Lower lobe of right lung (tissue), 2 donors: ENCODE results near the gene PTPRU. TPM values are rescaled to one million over a fixed set of nuclear protein-coding genes. Genes with fewer than 3 reads are reported as not detected.

Experiments
- ATAC-seq, 2 donors: fragments of 200-7000 bp; cut with Tn5 transposase; one replicate each; pipeline ENCODE4 v1.9.1; 2020 to 2022; ENCODE audit warnings: mild to moderate bottlenecking in 2 of 2, moderate library complexity in 2 of 2
- DNase-seq: peaks from one replicate; pipeline ENCODE4 v3.0.0-alpha.2; 2020
- H3K27ac ChIP-seq: fragments of 200-600 bp; one replicate; pipeline ENCODE4 v1.8.0; 2022
- H3K27me3 ChIP-seq: fragments of 200-600 bp; one replicate; pipeline ENCODE4 v1.8.0; 2022; ENCODE audit warnings: low read depth
- H3K36me3 ChIP-seq: fragments of 200-600 bp; one replicate; pipeline ENCODE4 v1.8.0; 2022; ENCODE audit warnings: mild to moderate bottlenecking
- H3K4me1 ChIP-seq: fragments of 200-600 bp; one replicate; pipeline ENCODE4 v1.8.0; 2022
- H3K4me3 ChIP-seq: fragments of 200-600 bp; one replicate; pipeline ENCODE4 v1.8.0; 2022; ENCODE audit warnings: mild to moderate bottlenecking
- H3K9me3 ChIP-seq: fragments of 200-600 bp; one replicate; pipeline ENCODE4 v1.8.0; 2022
- intact Hi-C: fragments of 100-400 bp; cut with DNase I; formaldehyde crosslinking; loops from one replicate; pipeline ENCODE4 v1.11.0; 2022
- total RNA-seq: library from RNA; stranded (reverse); fragmentation: NEBNext Ultra II Directional; extraction: Animal tissue kit (Norgen Biotek cat#: 25700); gene quantifications from one replicate; pipeline ENCODE4 v1.2.1, GENCODE V29; 2021
- TF ChIP-seq, protein P1 (sequence below): fragments of 200-600 bp; IDR thresholded peaks from one replicate; pipeline ENCODE4 v1.8.0; 2022; ENCODE audit warnings: antibody characterized with exemption, mild to moderate bottlenecking
- donor health status: DM: no; HTN: yes; CAD: no; lungs with severe emphysema.

The PTPRU gene
- total RNA-seq, 1 donor from 2014 or later, result 35.1 TPM

DNA sequence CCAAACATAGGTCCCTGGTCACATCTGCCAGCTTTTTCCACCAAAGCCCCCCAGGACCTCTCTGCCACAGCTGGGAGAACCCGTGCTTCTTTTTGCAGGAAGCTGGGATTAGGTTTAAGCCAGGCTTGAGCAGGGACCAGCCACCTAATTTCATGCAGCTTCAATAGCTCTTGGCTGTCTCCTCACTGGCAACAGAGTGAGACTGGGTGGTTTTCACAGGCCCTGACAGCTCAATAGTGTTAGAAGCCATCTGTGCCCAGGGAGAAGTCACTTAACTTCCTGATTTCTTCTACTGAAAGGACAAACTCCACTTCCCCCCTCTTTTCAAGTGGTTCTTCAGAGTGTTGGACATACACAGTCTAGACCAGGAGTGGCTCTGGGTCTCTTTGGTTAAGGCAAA, 34.3 kb upstream of the PTPRU start:
- H3K4me1 ChIP-seq, result peaks cover 19% of the 10 kb centered on the region
- H3K9me3 ChIP-seq, result no peaks in the 10 kb centered on the region
- DNase-seq (no peak), ATAC-seq (peak; percentile 73 to 75)
- intact Hi-C loops, result no loop called here
- TF ChIP-seq, protein P1, sequence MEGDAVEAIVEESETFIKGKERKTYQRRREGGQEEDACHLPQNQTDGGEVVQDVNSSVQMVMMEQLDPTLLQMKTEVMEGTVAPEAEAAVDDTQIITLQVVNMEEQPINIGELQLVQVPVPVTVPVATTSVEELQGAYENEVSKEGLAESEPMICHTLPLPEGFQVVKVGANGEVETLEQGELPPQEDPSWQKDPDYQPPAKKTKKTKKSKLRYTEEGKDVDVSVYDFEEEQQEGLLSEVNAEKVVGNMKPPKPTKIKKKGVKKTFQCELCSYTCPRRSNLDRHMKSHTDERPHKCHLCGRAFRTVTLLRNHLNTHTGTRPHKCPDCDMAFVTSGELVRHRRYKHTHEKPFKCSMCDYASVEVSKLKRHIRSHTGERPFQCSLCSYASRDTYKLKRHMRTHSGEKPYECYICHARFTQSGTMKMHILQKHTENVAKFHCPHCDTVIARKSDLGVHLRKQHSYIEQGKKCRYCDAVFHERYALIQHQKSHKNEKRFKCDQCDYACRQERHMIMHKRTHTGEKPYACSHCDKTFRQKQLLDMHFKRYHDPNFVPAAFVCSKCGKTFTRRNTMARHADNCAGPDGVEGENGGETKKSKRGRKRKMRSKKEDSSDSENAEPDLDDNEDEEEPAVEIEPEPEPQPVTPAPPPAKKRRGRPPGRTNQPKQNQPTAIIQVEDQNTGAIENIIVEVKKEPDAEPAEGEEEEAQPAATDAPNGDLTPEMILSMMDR, result no peak
- peak overlapping the region; percentile 76 for H3K27ac ChIP-seq
- H3K27me3 ChIP-seq, result no peaks in the 10 kb centered on the region
- H3K4me3 ChIP-seq, result no peak overlapping the region
- peaks cover 62% of the 10 kb centered on the region for H3K36me3 ChIP-seq

DNA sequence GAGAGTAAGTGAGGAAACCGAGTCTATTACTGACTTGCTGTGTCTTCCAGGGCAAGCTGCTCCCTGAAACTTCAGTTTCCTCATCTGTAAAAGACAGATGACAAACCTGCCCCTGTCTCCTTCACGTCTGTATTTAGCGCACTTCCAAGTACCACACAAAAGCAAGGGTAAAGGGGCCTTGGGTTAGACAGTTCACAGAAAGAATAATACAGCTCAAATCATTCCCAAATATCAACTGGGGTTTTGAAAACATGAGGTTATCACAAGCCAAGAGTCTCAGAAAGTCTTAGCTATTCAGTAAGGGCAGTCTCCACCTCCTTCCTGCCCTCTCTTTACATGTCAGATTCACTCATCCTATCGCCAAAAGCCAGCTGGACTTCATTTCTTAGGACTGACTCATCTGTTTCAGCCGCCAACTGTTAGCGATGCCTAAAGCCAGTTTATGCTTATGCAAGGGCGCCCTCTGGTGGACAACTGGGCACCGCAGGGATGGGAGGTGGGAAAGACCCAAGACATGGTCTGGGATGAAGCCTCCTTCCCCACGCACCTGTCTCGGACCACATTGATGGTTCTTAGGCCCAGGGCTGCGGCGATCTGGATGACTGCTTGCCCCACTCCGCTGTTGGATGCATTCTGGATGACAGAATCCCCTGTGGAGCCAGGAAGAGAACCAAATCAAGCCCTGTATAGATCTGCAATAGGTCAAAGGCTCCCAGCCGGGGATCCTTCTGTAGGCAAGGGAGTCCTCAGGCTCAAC, 33.6 kb upstream of the PTPRU start:
- H3K27ac ChIP-seq, result peak overlapping the region; percentile 76
- intact Hi-C loops, result no loop called here
- H3K36me3 ChIP-seq, result peaks cover 62% of the 10 kb centered on the region
- peaks cover 19% of the 10 kb centered on the region for H3K4me1 ChIP-seq
- H3K27me3 ChIP-seq, result no peaks in the 10 kb centered on the region
- H3K4me3 ChIP-seq, result no peak overlapping the region
- ATAC-seq, result peak; percentile 96 to 98
- H3K9me3 ChIP-seq, result no peaks in the 10 kb centered on the region
- DNase-seq, result peak; percentile 94
- TF ChIP-seq, protein P1, result peak; percentile 98

DNA sequence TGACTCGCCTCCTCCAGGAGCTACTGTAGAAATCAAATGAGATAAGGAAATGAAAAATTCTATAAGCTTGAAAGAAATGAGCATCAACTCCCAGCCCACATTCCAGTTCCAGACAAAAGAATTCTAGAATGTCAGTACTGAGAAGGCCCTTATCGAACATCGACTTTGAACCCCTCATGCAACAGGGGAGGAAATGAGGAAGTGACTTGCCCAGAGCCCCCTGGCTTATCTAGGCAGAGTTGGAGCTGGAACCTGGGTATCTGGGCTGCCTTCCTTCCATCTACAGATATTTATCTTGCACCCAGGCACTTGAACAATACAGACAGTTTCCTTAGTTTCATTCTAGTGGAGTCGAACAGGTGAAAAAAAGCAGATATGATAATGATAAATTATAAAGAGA, 27.9 kb upstream of the PTPRU start:
- peaks cover 57% of the 10 kb centered on the region for H3K36me3 ChIP-seq
- ATAC-seq (no peak), DNase-seq (no peak)
- H3K4me1 ChIP-seq, result no peaks in the 10 kb centered on the region
- intact Hi-C loops, result no loop called here
- TF ChIP-seq, protein P1, result no peak
- no peaks in the 10 kb centered on the region for H3K27me3 ChIP-seq
- H3K4me3 ChIP-seq, result no peak overlapping the region
- H3K9me3 ChIP-seq, result no peaks in the 10 kb centered on the region
- no peak overlapping the region for H3K27ac ChIP-seq

DNA sequence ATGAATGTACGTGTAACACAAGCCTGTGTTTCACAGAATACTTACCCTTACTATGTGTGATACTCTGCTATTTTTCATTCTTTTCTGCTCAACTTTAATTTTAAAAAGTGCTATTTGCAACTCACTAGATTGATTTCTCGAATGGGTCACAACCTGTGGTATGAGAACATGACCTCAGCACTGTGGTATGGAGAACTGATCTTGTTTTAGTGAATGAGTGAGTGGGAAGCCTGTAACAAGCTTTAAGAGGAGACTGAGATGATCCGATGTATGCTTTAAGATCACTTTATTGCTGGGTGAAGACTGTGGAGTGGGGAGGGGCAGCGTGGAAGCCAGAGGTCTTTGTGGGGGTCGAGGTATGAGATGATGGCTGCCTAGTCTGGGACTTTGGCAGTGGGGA, 27.1 kb upstream of the PTPRU start:
- intact Hi-C loops, result no loop called here
- DNase-seq, result no peak
- Histone ChIP-seq H3K27ac (no peak overlapping the region), H3K36me3 (peaks cover 57% of the 10 kb centered on the region), H3K4me3 (no peak overlapping the region), H3K4me1 (no peaks in the 10 kb centered on the region), H3K9me3 (no peaks in the 10 kb centered on the region), H3K27me3 (no peaks in the 10 kb centered on the region)
- TF ChIP-seq, protein P1, result no peak
- ATAC-seq, result no peak

DNA sequence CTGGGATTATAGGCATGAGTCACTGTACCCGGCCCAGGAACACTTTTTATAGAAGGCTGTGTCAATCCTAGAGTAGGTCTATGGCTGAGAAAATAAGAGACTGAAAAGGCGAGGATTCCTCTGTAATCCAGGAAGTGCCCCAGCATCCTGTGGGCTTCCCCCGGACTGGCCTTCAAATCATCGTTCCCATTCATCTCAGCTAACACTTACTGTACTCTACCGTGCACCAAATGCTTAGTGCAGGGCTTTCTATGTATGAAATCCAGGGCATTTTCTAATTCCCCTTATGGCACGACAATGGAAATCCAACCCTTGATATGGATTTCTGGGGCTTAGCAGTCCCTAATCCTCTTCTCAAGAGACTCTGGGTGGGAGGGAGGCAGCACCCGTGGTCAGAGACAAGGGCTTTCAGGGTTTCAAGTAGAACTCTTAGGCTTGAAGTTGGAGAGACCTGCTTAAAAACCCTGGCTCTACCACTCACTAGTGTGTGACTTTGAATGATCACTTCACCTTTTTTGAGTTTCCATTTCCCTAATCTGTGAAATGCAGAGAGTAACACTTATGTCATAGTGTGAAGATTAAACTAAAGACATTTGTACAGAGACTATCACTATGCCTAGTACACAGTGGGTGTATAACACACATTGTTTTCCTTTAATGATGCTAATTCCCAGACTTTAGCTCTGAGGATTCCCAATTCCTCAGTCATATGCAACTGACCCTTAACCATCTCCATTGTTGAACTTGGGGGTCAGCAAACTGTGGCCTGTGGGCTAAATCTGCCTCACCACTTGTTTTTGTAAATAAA, 25.8 kb upstream of the PTPRU start:
- intact Hi-C loops, result no loop called here
- TF ChIP-seq, protein P1, result no peak
- Histone ChIP-seq H3K4me3 (no peak overlapping the region), H3K9me3 (no peaks in the 10 kb centered on the region), H3K27me3 (no peaks in the 10 kb centered on the region), H3K27ac (no peak overlapping the region), H3K4me1 (no peaks in the 10 kb centered on the region), H3K36me3 (peaks cover 61% of the 10 kb centered on the region)
- ATAC-seq (no peak), DNase-seq (no peak)
